GM12873 (cell line): ENCODE measurements around the gene VTA1.

Experiments
- CTCF ChIP-seq: IDR thresholded peaks from 2 replicates; pipeline ENCODE4 v1.5.1; 2012; ENCODE audit warnings: low read depth, mild to moderate bottlenecking, moderate library complexity, low read length, control low read depth; ENCODE audit not compliant: insufficient read depth; ENCODE audit errors: missing control alignments

Gene VTA1

GRCh38 chr6:142162780-142163179 is 15.7 kb downstream of the VTA1 start:
- no peak for TF ChIP-seq CTCF

- no peak for TF ChIP-seq CTCF
Measured at GRCh38 chr6:142165227-142165626, 18.2 kb downstream of the VTA1 start.

GRCh38 chr6:142167071-142167470 is 20.0 kb downstream of the VTA1 start:
- no peak for TF ChIP-seq CTCF

GRCh38 chr6:142167486-142167885 is 20.4 kb downstream of the VTA1 start:
- TF ChIP-seq CTCF, result no peak

- TF ChIP-seq CTCF, result no peak
Measured at GRCh38 chr6:142171351-142171750, 24.3 kb downstream of the VTA1 start.

GRCh38 chr6:142172758-142173157 is 25.7 kb downstream of the VTA1 start:
- no peak for TF ChIP-seq CTCF

GRCh38 chr6:142173980-142174379 is 26.9 kb downstream of the VTA1 start:
- no peak for TF ChIP-seq CTCF
